GM18508 (cell line): Measurements from ENCODE around the gene CD44.

ENCODE experiments used
- ATAC-seq: cut with Tn5 transposase; IDR thresholded peaks from one replicate; pipeline ENCODE4 v1.9.1; 2021; ENCODE audit warnings: moderate number of reproducible peaks; ENCODE audit not compliant: insufficient read depth, unreplicated experiment

Gene CD44

DNA sequence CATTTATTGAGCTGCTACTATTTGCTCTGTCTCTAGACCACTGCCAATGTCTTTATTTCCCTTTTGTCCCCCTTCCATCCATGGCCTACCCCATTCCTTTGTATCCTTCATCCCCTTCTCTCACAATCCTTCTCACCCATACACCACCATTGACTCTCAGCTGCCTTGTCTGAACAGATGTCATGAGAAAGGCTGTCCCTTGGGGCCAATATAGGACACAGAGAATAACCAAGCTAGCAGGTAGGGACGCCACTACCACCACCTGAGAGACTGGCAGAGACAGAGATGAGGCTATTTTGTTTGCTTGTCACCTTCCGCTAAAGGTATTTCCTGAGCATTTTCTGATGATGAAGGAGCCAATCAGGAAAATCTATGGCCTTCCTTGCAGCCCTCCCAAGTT is 138.9 kb downstream of the CD44 start:
- no peak for ATAC-seq

DNA sequence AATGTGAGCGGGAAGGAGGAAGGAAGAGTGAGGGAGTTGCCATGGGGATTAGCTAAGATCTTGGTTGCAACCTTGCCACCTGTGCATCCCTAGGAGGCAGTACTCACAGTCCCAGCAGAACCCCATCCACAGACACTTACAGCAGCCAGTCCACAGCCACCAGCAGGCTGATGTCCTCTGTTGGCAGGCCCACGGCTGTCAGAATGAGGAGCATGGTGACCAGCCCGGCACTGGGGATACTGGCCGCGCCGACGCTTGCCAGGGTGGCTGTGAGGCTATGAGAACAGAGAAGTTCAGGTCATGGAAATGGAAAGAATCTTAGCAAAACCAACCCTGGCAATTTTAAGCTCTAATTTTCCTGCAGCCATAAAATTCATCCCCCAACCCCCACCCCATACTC is 141.8 kb downstream of the CD44 start:
- ATAC-seq = no peak

DNA sequence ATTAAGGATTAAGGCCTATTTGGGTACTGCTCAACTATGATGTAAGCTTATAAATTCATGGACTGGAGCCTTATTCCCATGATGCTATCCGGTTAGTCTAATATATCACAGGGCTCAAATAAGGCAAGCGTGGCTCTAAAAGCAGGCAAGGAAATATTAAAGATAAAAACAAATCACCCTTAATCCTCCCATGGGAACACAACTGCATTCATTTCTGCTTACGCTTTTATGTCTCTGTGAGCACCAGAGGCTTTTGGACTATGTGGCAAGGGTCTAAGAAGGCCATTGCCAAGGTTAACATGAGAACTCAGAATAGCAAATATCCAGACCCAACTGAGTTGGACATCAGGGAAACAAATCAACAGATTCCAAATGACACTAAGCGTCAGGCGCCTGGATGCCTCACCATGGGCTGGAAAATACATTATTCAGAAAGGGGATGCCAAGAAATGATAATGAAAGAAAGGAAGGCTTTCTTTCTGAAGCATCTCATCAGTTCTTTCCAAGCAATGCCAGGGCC is 142.3 kb downstream of the CD44 start:
- ATAC-seq = no peak
